K562 (cell line): ENCODE data around the gene RALA. TPM values are rescaled to one million over a fixed set of nuclear protein-coding genes. Genes with fewer than 3 reads are reported as not detected.

Experiments used
- ATAC-seq: fragments of 200-7000 bp; cut with Tn5 transposase; 3 replicates; pipeline ENCODE4 v1.9.1; 2020; ENCODE audit warnings: moderate library complexity
- BruUV-seq: library from RNA; stranded (reverse); fragments of 400-500 nt; replicated peaks from 2 replicates; lab custom pipeline; 2021; lab: Mats Ljungman, UMichigan
- CTCF ChIA-PET: fragments of 300-600 bp; formaldehyde crosslinking; extraction: SDS; loops from one replicate; lab custom pipeline; 2021; ENCODE audit warnings: low intra/inter-chr PET ratio; lab: Yijun Ruan, JAX
- POLR2A ChIA-PET: fragments of 300-600, 350-650 bp; sonication (Branson Sonifier 250); formaldehyde crosslinking; extraction: SDS; loops from one replicate; lab custom pipeline; 2021; ENCODE audit warnings: antibody characterized with exemption, inconsistent platforms; lab: Yijun Ruan, JAX
- DNase-seq, 4 experiments: peaks; one replicate each; pipeline versions ENCODE4 v3.0.0 to v3.0.0-alpha.2; 2011 to 2018; ENCODE audit warnings: low spot score in 3 of 4, mixed read lengths in 3 of 4; ENCODE audit errors: extremely low read depth in 1 of 4
- FAIRE-seq: peaks from 2 replicates; lab custom pipeline; 2011; peaks lifted over from hg19 to GRCh38; lab: Jason Lieb, UNC
- H2AFZ ChIP-seq: 2 replicates; pipeline ENCODE4 v1.6.0; 2011; ENCODE audit warnings: low read depth, low read length, control low read depth, inconsistent platforms
- H3K27ac ChIP-seq: fragments of 200-600 bp; 3 replicates; pipeline ENCODE4 v1.8.0; 2011; ENCODE audit warnings: low read depth, mild to moderate bottlenecking, control low read depth, inconsistent platforms, low read length, moderate library complexity, mixed read lengths; ENCODE audit errors: extremely low read depth
- H3K27me3 ChIP-seq, 2 experiments: fragments of 300-600 bp in 1 of 2; 2 replicates in 1 of 2; 3 replicates in 1 of 2; pipeline versions ENCODE4 v1.6.0 to v1.8.0; 2011; ENCODE audit warnings: inconsistent platforms in 2 of 2, low read length in 2 of 2, mild to moderate bottlenecking in 1 of 2, mixed read lengths in 1 of 2, moderate library complexity in 1 of 2; ENCODE audit not compliant: control insufficient read depth in 2 of 2, insufficient read depth in 2 of 2
- H3K36me3 ChIP-seq: fragments of 300-600 bp; 3 replicates; pipeline ENCODE4 v1.8.0; 2011; ENCODE audit warnings: mild to moderate bottlenecking, low read length, inconsistent platforms; ENCODE audit not compliant: control insufficient read depth, insufficient read depth
- H3K4me1 ChIP-seq, 2 experiments: fragments of 200-600 bp in 1 of 2; replicated peaks in 1 of 2; 2 replicates in 1 of 2; 3 replicates in 1 of 2; pipeline versions ENCODE4 v1.5.1 to v1.8.0; 2011; ENCODE audit warnings: inconsistent platforms in 2 of 2, low read length in 2 of 2, mild to moderate bottlenecking in 1 of 2, mixed read lengths in 1 of 2, moderate library complexity in 1 of 2; ENCODE audit not compliant: control insufficient read depth in 2 of 2, insufficient read depth in 2 of 2
- H3K4me2 ChIP-seq: 2 replicates; pipeline ENCODE4 v1.6.1; 2011; ENCODE audit warnings: low read length, control low read depth, inconsistent platforms, mixed read lengths; ENCODE audit not compliant: insufficient read depth
- H3K4me3 ChIP-seq: fragments of 200-600 bp; sonication (generic), shearing (Covaris generic); 2 replicates; pipeline ENCODE4 v1.5.1; 2016; ENCODE audit warnings: control low read depth, inconsistent platforms
- H3K79me2 ChIP-seq: fragments of 200-600 bp; 3 replicates; pipeline ENCODE4 v1.8.0; 2011; ENCODE audit warnings: low read length, inconsistent platforms; ENCODE audit not compliant: control insufficient read depth, insufficient read depth
- H3K9ac ChIP-seq, 2 experiments: 2 replicates each; pipeline versions ENCODE4 v1.6.0 to v1.6.1; 2011; ENCODE audit warnings: low read depth in 2 of 2, low read length in 2 of 2, control low read depth in 1 of 2, inconsistent platforms in 1 of 2, mild to moderate bottlenecking in 1 of 2, mixed read lengths in 1 of 2; ENCODE audit not compliant: insufficient read depth in 1 of 2
- H3K9me1 ChIP-seq: one replicate; pipeline ENCODE4 v1.6.0; 2011; ENCODE audit warnings: inconsistent platforms, mild to moderate bottlenecking, low read length, moderate library complexity; ENCODE audit not compliant: control insufficient read depth, insufficient read depth
- H3K9me3 ChIP-seq: replicated peaks from 2 replicates; pipeline ENCODE4 v1.5.1; 2011; ENCODE audit warnings: low read depth, low read length, inconsistent platforms; ENCODE audit not compliant: control insufficient read depth, insufficient read depth
- H4K20me1 ChIP-seq: replicated peaks from 2 replicates; pipeline ENCODE4 v1.6.1; 2011; ENCODE audit warnings: low read length, inconsistent platforms, mixed read lengths; ENCODE audit not compliant: control insufficient read depth, insufficient read depth
- ATF7 ChIP-seq: fragments of 450-650 bp; IDR thresholded peaks from 2 replicates; pipeline ENCODE4 v1.7.1; 2014; ENCODE audit warnings: mild to moderate bottlenecking, moderate library complexity
- ETS2 ChIP-seq: IDR thresholded peaks from 2 replicates; pipeline ENCODE4 v1.6.1; 2016; ENCODE audit warnings: borderline replicate concordance, missing genetic modification characterization, mild to moderate bottlenecking, moderate library complexity, missing compliant biosample characterization; ENCODE audit not compliant: poor library complexity, severe bottlenecking
- GABPB2 ChIP-seq: fragments of 250-450 bp; sonication (Bioruptor Pico); conservative IDR thresholded peaks from 2 replicates; pipeline ENCODE4 v1.5.1; 2021; ENCODE audit warnings: mild to moderate bottlenecking
- HMGXB4 ChIP-seq: sonication (generic); formaldehyde crosslinking; IDR thresholded peaks from 2 replicates; pipeline ENCODE4 v1.8.1; 2023; ENCODE audit warnings: mild to moderate bottlenecking, missing genetic modification reagents
- SIX5 ChIP-seq, 2 experiments: IDR thresholded peaks; 2 replicates each; pipeline ENCODE4 v1.6.1; 2011; ENCODE audit warnings: low read length in 2 of 2, borderline replicate concordance in 1 of 2, low read depth in 1 of 2, mild to moderate bottlenecking in 1 of 2, moderate library complexity in 1 of 2; ENCODE audit not compliant: insufficient read depth in 1 of 2
- ZC3H8 ChIP-seq: fragments of 450-650 bp; IDR thresholded peaks from 2 replicates; pipeline ENCODE4 v1.6.1; 2017
- in situ Hi-C: fragments of 300-500 bp; cut with MboI; formaldehyde crosslinking; loops from 4 replicates; pipeline ENCODE4 v1.15.0; 2018; ENCODE audit warnings: inconsistent platforms, mixed read lengths
- intact Hi-C: fragments of 100-400 bp; cut with micrococcal nuclease; formaldehyde crosslinking; loops from 2 replicates; pipeline ENCODE4 v1.14.2; 2022
- polyA plus RNA-seq, 8 experiments: library from polyadenylated mRNA; depleted of rRNA in 4 of 8; stranded (reverse) in 5 of 8; unstranded in 3 of 8; fragments of >200 nt; fragmentation: Nextera tagmentation in 2 of 8; fragmentation: Illumina TruSeq in 1 of 8; extraction: Ambion mirVana in 2 of 8; extraction: Trizol in 1 of 8; gene quantifications; 2 replicates each; pipeline versions ENCODE4 v1.2.1 to v1.2.3, GENCODE V29; 2011 to 2014; ENCODE audit warnings: inconsistent platforms in 1 of 8, missing spikeins in 1 of 8
- total RNA-seq, 7 experiments: library from RNA; depleted of rRNA in 6 of 7; stranded (reverse); fragments of >200 nt in 6 of 7; fragmentation: Illumina TruSeq in 2 of 7; extraction: Trizol in 2 of 7; gene quantifications; 2 replicates each; pipeline versions ENCODE4 v1.2.1 to v1.2.3, GENCODE V29; 2011 to 2021; ENCODE audit warnings: low replicate concordance in 1 of 7
- TF ChIP-seq, protein P1 (sequence below): fragments of 250-450 bp; sonication (Bioruptor Pico); IDR thresholded peaks from 2 replicates; pipeline ENCODE4 v1.8.0; 2021; ENCODE audit warnings: moderate library complexity, mild to moderate bottlenecking, inconsistent platforms

RALA gene
- total and polyA plus RNA-seq, 9 of the 15 experiments (the other 6 are each of a cell fraction or from before 2014, with no cell fraction given) = 7.2 to 28.0 (median 25.7) TPM

DNA sequence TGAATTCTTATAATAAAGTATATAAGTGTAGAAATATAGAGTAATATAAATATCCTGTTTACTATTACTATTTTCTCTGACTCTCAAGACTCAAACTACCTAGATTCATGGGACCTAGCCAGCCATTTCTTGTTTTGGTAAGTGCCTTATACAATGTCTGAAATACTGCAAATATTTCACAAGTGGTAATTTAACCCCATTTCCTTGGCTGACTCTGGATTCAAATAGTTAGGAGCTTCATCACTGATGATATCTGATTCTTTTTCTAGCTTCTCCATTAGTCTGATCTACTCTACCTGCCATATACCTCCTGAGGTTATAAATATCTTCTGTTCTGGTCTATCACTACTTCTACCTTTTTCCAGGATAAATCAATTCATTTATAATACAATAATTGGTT lies 6.4 kb upstream of the RALA start:
- Histone ChIP-seq H3K79me2 (0 out of 3 replicates have a peak, but pooled peaks cover 1% of the 10 kb centered on the region), H3K4me1 (peaks cover 0 to 9% of the 10 kb centered on the region in 2 experiments; a peak in 3 of 5 replicates), H3K9me3 (no peaks in the 10 kb centered on the region), H3K4me3 (no peak overlapping the region), H2AFZ (no peak overlapping the region), H3K9ac (no peak overlapping the region), H3K27ac (no peak overlapping the region), H3K9me1 (no peaks in the 10 kb centered on the region), H3K36me3 (no peaks in the 10 kb centered on the region; the same call in 2 of the 3 replicates)
- intact Hi-C loops (no loop called here), in situ Hi-C loops (no loop called here)
- FAIRE-seq (no peak), ATAC-seq (no peak)
- no TSS peak for BruUV-seq
- ChIA-PET POLR2A (no interaction called here), CTCF (no interaction called here)
- TF ChIP-seq, protein P1, sequence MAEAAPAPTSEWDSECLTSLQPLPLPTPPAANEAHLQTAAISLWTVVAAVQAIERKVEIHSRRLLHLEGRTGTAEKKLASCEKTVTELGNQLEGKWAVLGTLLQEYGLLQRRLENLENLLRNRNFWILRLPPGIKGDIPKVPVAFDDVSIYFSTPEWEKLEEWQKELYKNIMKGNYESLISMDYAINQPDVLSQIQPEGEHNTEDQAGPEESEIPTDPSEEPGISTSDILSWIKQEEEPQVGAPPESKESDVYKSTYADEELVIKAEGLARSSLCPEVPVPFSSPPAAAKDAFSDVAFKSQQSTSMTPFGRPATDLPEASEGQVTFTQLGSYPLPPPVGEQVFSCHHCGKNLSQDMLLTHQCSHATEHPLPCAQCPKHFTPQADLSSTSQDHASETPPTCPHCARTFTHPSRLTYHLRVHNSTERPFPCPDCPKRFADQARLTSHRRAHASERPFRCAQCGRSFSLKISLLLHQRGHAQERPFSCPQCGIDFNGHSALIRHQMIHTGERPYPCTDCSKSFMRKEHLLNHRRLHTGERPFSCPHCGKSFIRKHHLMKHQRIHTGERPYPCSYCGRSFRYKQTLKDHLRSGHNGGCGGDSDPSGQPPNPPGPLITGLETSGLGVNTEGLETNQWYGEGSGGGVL (CRISPR knock-in tag) = no peak
- TF ChIP-seq GABPB2 (CRISPR knock-in tag) = no peak
- TF ChIP-seq ATF7 = no peak
- no peak for TF ChIP-seq ZC3H8
- TF ChIP-seq SIX5 (IDR thresholded peaks at IDR 0.05; ENCODE audit: borderline replicate concordance in 1 of 2, insufficient read depth in 1 of 2, low read depth in 1 of 2, low read length in 2 of 2) = no peak
- TF ChIP-seq HMGXB4 = no peak
- TF ChIP-seq ETS2 (tag) = no peak
- TF ChIP-seq, all 486 proteins: peak for 0
- no peak overlapping the region for H3K4me2 ChIP-seq
- no peaks in the 10 kb centered on the region for H4K20me1 ChIP-seq
- H3K27me3 ChIP-seq = no peaks in the 10 kb centered on the region
- DNase-seq = no peak
